GM23248 (cell line): Measurements from ENCODE around the gene PPFIBP1.

Experiments
- EZH2 ChIP-seq: fragments of 200-600 bp; sonication (generic); IDR thresholded peaks from 2 replicates; pipeline ENCODE4 v1.6.1; 2018; ENCODE audit warnings: antibody characterized with exemption, mild to moderate bottlenecking; ENCODE audit not compliant: insufficient read depth, poor library complexity, severe bottlenecking
- EZH2phosphoT487 ChIP-seq: fragments of 200-600 bp; sonication (generic); IDR thresholded peaks from 2 replicates; pipeline ENCODE4 v1.6.1; 2018; ENCODE audit warnings: antibody characterized with exemption, moderate library complexity, mild to moderate bottlenecking, low read depth; ENCODE audit not compliant: insufficient read depth

DNA sequence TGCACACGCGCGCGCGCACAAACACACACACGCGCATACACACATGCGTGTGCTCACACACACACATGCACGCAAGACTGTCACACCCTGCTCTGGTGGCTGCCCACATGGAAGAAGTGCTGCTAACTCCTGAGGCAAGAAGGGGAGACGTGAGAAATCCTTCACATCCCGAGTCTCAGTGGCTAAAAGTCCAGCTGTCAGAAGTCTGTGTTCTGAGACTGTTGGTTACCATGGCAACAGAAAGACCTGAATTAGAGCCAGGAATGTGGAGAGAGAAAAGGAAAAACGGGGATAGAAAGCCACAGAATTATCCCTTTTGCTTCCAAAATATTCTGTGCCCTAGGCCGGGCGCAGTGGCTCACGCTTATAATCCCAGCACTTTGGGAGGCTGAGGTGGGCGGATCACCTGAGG is 71.2 kb downstream of the PPFIBP1 start:
- TF ChIP-seq EZH2 (no peak), EZH2phosphoT487 (no peak)
